ENCODE results near the gene IL6.

The IL6 gene

GRCh38 chr7:22720791-22721786, 5.9 kb upstream of the IL6 start:
- FAIRE-seq (no peak), DNase-seq (ENCODE audit: insufficient read length, low spot score) (no peak)
- TF ChIP-seq SPI1 (IDR thresholded peaks at IDR 0.05; ENCODE audit: low read depth, low read length): no peak
- no peak for TF ChIP-seq POLR2AphosphoS5 (IDR thresholded peaks at IDR 0.05; ENCODE audit: low read depth, low read length)
- no peak for TF ChIP-seq TAF1 (IDR thresholded peaks at IDR 0.05; ENCODE audit: low read depth, low read length)
- TF ChIP-seq PAX5 (IDR thresholded peaks at IDR 0.05; ENCODE audit: insufficient read depth, low read length, severe bottlenecking): no peak
- TF ChIP-seq POLR2A (IDR thresholded peaks at IDR 0.05; ENCODE audit: low read depth, low read length): no peak
- TF ChIP-seq POU2F2 (IDR thresholded peaks at IDR 0.05; ENCODE audit: low read depth, low read length): no peak

- TF ChIP-seq POU2F2 (IDR thresholded peaks at IDR 0.05; ENCODE audit: low read depth, low read length) (no peak), POLR2AphosphoS5 (IDR thresholded peaks at IDR 0.05; ENCODE audit: low read depth, low read length) (no peak), PAX5 (IDR thresholded peaks at IDR 0.05; ENCODE audit: insufficient read depth, low read length, severe bottlenecking) (no peak), SPI1 (IDR thresholded peaks at IDR 0.05; ENCODE audit: low read depth, low read length) (no peak), TAF1 (IDR thresholded peaks at IDR 0.05; ENCODE audit: low read depth, low read length) (no peak), POLR2A (IDR thresholded peaks at IDR 0.05; ENCODE audit: low read depth, low read length) (no peak)
- DNase-seq (ENCODE audit: insufficient read length, low spot score) (no peak), FAIRE-seq (no peak)
These were observed 4.3 kb upstream of the IL6 start for GRCh38 chr7:22722536-22723180.

GRCh38 chr7:22723181-22723601, 3.8 kb upstream of the IL6 start:
- FAIRE-seq: no peak
- no peak for TF ChIP-seq POU2F2 (IDR thresholded peaks at IDR 0.05; ENCODE audit: low read depth, low read length)
- peak; percentile 80 for TF ChIP-seq SPI1 (IDR thresholded peaks at IDR 0.05; ENCODE audit: low read depth, low read length)
- no peak for TF ChIP-seq PAX5 (IDR thresholded peaks at IDR 0.05; ENCODE audit: insufficient read depth, low read length, severe bottlenecking)
- no peak for TF ChIP-seq POLR2AphosphoS5 (IDR thresholded peaks at IDR 0.05; ENCODE audit: low read depth, low read length)
- no peak for TF ChIP-seq TAF1 (IDR thresholded peaks at IDR 0.05; ENCODE audit: low read depth, low read length)
- no peak for TF ChIP-seq POLR2A (IDR thresholded peaks at IDR 0.05; ENCODE audit: low read depth, low read length)
- no peak for DNase-seq (ENCODE audit: insufficient read length, low spot score)

- FAIRE-seq (peak; percentile 9), DNase-seq (ENCODE audit: insufficient read length, low spot score) (no peak)
- no peak for TF ChIP-seq TAF1 (IDR thresholded peaks at IDR 0.05; ENCODE audit: low read depth, low read length)
- no peak for TF ChIP-seq SPI1 (IDR thresholded peaks at IDR 0.05; ENCODE audit: low read depth, low read length)
- no peak for TF ChIP-seq PAX5 (IDR thresholded peaks at IDR 0.05; ENCODE audit: insufficient read depth, low read length, severe bottlenecking)
- no peak for TF ChIP-seq POLR2A (IDR thresholded peaks at IDR 0.05; ENCODE audit: low read depth, low read length)
These were observed 3.4 kb upstream of the IL6 start for GRCh38 chr7:22723637-22724036.

GRCh38 chr7:22724861-22725260, 2.1 kb upstream of the IL6 start:
- FAIRE-seq: no peak
- no peak for TF ChIP-seq PAX5 (IDR thresholded peaks at IDR 0.05; ENCODE audit: insufficient read depth, low read length, severe bottlenecking)
- no peak for TF ChIP-seq POLR2A (IDR thresholded peaks at IDR 0.05; ENCODE audit: low read depth, low read length)
- TF ChIP-seq SPI1 (IDR thresholded peaks at IDR 0.05; ENCODE audit: low read depth, low read length): no peak
- no peak for TF ChIP-seq POU2F2 (IDR thresholded peaks at IDR 0.05; ENCODE audit: low read depth, low read length)
- no peak for TF ChIP-seq POLR2AphosphoS5 (IDR thresholded peaks at IDR 0.05; ENCODE audit: low read depth, low read length)
- TF ChIP-seq TAF1 (IDR thresholded peaks at IDR 0.05; ENCODE audit: low read depth, low read length): no peak
- DNase-seq (ENCODE audit: insufficient read length, low spot score): no peak

- no peak for DNase-seq (ENCODE audit: insufficient read length, low spot score)
- FAIRE-seq: no peak
- TF ChIP-seq TAF1 (IDR thresholded peaks at IDR 0.05; ENCODE audit: low read depth, low read length) (no peak), POLR2A (IDR thresholded peaks at IDR 0.05; ENCODE audit: low read depth, low read length) (no peak), POU2F2 (IDR thresholded peaks at IDR 0.05; ENCODE audit: low read depth, low read length) (no peak), POLR2AphosphoS5 (IDR thresholded peaks at IDR 0.05; ENCODE audit: low read depth, low read length) (no peak), SPI1 (IDR thresholded peaks at IDR 0.05; ENCODE audit: low read depth, low read length) (no peak), PAX5 (IDR thresholded peaks at IDR 0.05; ENCODE audit: insufficient read depth, low read length, severe bottlenecking) (no peak)
These were observed 1.4 kb upstream of the IL6 start for GRCh38 chr7:22725585-22725984.

GRCh38 chr7:22726345-22726906, 574 bp upstream of the IL6 start:
- no peak for TF ChIP-seq POLR2AphosphoS5 (IDR thresholded peaks at IDR 0.05; ENCODE audit: low read depth, low read length)
- no peak for TF ChIP-seq SPI1 (IDR thresholded peaks at IDR 0.05; ENCODE audit: low read depth, low read length)
- TF ChIP-seq TAF1 (IDR thresholded peaks at IDR 0.05; ENCODE audit: low read depth, low read length): no peak
- TF ChIP-seq POU2F2 (IDR thresholded peaks at IDR 0.05; ENCODE audit: low read depth, low read length): no peak
- TF ChIP-seq PAX5 (IDR thresholded peaks at IDR 0.05; ENCODE audit: insufficient read depth, low read length, severe bottlenecking): no peak
- FAIRE-seq: peak; percentile 89
- DNase-seq (ENCODE audit: insufficient read length, low spot score): peak; percentile 50

GRCh38 chr7:22727714-22728035, 675 bp downstream of the IL6 start:
- DNase-seq (ENCODE audit: insufficient read length, low spot score) (no peak), FAIRE-seq (no peak)
- TF ChIP-seq POU2F2 (IDR thresholded peaks at IDR 0.05; ENCODE audit: low read depth, low read length) (no peak), SPI1 (IDR thresholded peaks at IDR 0.05; ENCODE audit: low read depth, low read length) (no peak), POLR2AphosphoS5 (IDR thresholded peaks at IDR 0.05; ENCODE audit: low read depth, low read length) (no peak), TAF1 (IDR thresholded peaks at IDR 0.05; ENCODE audit: low read depth, low read length) (no peak), PAX5 (IDR thresholded peaks at IDR 0.05; ENCODE audit: insufficient read depth, low read length, severe bottlenecking) (no peak), POLR2A (IDR thresholded peaks at IDR 0.05; ENCODE audit: low read depth, low read length) (no peak)
